ENCODE data around the gene GPBP1.
"Not testable (repeated sequence)": the region's sequence is repeated elsewhere in the genome, so short reads cannot be mapped to it uniquely, and the experiment has no call there.

Gene GPBP1

DNA sequence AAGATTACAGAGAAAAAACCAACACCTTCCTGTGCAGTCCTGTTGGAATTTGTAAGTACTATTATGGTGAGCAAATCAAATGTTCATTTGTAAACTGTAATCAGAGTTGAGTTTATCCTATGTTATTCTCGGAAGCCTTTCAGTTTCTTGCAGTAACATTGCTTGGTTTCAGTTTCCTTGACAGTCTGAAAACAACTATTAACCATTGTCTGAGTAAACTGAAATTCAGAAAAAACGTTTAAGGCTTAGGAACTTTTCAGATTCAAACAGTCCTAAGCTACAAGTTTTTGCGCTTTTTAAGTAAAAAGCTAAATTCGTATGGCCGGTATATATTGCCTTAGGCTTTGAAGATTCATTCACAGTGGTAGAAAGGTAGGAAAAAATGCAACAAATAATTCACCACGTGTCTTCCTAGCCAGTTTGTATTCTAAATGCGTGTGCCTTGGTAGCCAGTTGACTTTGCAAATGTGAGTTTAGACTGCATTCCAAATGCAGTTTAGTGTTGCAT is 2.5 kb downstream of the GPBP1 start:
- no peak for DNase-seq (ENCODE audit: low spot score)

DNA sequence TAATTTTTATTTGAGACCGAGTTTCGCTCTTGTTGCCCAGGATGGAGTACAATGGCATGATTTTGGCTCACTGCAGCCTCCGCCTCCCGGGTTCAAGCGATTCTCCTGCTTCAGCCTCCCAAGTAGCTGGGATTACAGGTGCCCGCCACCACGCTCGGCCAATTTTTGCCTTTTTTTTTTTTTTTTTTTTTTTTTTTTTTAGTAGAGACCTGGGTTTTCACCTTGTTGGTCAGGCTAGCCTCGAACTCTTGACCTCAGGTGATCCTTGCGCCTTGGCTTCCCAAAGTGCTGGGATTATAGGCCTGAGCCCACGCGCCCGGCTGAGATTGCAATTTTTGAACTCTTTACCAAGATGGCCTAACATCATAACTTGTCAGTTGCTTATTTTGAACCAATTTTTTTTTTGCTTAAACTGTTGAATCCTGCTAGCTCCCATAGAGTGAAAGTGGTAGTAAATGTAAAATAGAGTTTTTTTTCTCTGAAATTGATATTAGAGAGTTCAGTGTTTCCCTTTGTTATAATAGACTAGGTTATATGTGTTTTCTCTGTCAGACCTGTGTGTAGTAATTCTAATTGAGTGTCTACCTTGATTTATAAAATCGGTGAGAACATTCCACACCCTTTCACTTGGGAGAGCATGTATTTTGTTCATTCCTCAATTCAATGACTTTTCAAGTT is 3.8 kb downstream of the GPBP1 start:
- DNase-seq (ENCODE audit: low spot score): no peak

DNA sequence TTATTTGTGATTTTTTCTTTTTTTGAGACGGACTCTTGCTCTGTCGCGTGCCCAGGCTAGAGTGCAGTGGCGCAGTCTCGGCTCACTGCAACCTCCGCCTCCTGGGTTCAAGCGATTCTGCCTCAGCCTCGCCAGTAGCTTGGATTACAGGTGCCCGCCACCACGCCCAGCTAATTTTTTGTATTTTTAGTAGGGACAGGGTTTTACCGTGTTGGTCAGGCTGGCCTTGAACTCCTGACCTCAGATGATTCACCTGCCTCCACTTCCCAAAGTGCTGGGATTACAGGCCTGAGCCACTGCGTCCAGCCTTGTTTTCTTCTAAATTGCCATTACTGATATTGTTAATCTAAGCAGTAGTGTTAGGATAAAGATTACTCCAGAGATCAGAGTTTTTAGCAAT is 4.4 kb downstream of the GPBP1 start:
- DNase-seq (ENCODE audit: low spot score): not testable (repeated sequence)

DNA sequence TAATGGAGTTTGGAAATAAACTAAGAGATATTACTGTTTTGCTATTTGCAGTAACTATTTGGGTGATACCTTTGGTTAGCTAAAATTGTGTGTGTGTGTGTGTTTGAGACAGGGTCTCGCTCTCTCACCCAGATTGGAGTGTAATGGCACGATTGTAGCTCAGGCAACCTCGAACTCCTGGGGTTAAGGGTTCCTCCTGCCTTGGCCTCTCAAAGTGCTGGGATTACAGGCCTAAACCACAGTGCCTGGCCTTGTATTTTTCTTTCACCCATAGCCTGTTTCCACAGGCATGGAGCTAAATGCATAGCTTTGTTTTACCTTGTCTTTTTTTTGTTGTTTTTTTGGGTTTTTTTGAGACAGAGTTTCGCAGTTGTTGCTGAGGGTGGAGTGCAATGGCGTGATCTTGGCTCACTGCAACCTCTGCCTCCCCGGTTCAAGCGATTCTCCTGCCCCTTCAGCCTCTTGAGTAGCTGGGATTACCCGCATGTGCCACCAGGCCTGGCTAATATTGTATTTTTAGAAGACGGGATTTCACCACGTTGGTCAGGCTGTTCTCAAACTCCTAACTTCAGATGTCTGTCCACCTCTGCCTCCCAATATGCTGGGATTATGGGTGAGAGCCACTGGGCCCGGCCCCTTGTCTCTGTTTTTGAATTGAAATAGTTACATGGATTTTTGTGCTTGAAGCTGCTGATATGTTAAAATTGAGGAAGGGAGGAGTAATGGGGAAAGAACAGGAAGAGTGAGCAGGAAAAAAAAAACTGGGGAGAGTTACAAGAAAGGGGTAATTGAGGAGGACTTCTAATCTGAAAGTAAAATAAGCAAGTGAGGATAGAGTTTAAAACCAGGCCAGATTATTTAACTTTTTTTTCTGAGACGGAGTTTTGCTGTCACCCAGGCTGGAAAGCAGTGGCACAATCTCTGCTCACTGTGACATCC is 5.7 kb downstream of the GPBP1 start:
- no peak for DNase-seq (ENCODE audit: low spot score)

DNA sequence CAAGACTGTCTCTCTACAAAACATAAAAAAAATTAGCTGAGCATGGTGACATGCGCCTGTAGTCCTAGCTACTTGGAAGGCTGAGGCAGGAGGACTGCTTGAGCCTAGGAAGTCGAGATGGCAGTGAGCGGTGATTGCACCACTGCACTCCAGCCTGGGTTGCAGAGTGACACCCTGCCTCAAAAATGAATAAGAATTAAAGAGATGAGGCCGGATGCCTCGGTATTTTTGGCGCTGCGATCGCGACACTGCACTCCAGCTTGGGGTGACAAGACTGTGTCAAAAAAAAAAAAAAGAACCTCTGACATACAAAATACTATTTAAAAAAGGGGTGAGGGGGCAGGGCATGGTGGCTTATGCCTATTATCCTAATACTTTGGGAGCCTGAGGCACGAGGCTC is 7.3 kb downstream of the GPBP1 start:
- no peak for DNase-seq (ENCODE audit: low spot score)

DNA sequence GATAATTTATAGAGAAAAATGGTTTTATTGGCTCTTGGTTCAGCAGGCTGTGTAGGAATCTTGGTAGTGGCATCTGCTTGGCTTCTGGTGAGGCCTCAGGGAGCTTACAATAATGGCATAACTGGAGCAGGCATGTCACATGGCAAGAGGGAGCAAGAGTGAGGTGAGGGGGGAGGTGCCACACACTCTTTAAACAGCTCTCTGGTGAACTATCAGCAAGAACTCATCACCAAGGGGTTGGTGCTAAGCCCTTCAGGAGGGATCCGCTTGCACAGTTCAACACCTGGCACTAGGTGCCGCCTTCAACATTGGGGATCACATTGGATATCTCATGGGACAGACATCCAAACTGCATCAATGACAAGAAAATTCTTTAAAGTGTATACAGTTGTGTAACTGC is 10.5 kb downstream of the GPBP1 start:
- DNase-seq (ENCODE audit: low spot score): no peak

DNA sequence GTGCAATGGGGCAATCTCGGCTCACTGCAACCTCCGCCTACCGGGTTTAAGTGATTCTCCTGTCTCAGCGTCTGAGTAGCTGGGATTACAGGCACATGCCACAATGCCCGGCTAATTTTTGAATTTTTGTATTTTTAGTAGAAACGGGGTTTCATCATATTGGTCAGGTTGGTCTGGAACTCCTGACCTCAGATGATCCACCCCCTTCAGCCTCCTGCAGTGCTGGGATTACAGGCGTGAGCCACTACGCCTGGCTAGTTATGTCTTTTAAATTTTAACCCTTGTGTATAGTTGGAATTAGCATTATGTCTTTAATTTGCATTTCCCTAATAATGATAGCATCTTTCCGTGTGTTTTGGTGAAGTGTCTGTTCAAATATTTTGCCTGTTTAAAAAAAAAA is 11.5 kb downstream of the GPBP1 start:
- no peak for DNase-seq (ENCODE audit: low spot score)

DNA sequence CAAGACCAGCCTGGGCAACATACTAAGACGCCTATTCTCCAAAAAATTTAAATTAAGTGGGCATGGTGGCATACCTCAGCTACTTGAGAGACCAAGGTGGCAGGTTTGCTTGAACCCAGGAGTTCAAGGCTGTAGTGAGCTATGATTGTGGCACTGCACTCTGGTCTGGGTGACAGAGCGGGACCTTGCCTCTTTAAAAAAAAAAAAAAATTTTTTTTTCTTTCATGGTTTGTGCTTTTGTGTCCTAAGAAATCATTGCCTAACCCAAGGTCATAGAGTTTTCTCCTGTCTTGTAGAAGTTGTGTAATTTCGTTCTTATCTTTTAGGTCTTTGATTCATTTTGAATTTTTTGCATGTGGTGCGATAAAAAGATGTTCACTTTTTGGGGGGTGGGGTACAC is 12.3 kb downstream of the GPBP1 start:
- DNase-seq (ENCODE audit: low spot score): no peak

DNA sequence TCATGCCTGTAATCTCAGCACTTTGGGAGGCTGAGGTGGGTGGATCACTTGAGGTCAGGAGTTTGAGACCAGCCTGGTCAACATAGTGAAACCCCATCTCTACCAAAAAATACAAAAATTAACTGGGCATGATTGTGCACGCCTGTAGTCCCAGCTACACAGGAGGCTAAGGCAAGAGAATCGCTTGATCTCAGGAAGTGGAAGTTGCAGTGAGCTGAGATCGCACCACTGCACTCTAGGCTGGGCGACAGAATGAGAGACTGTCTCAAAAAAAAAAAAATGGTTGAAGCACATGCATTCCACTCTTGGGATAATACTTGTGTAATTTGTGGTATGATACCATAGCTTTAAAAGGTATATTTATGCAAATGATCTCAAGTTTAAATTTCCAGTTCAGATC is 14.1 kb downstream of the GPBP1 start:
- not testable (repeated sequence) for DNase-seq (ENCODE audit: low spot score)

DNA sequence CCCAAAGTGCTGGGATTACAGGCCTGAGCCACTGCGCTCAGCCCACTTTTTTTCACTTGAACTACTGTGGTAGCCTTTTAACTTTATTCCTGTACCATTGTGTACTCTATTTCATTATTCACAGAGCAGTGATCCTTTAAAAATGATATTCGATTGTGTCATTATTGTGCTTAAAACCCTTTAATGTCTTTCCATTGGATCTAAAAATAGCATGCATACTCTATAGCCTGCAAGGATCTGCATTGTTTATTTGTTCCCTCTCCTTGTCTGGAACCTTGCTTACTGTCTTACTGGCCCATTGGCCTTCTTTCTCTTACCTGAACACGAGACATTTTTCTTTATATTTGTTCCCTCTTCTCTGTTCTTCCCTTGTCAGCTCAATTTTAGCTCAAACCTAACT is 15.7 kb downstream of the GPBP1 start:
- no peak for DNase-seq (ENCODE audit: low spot score)

DNA sequence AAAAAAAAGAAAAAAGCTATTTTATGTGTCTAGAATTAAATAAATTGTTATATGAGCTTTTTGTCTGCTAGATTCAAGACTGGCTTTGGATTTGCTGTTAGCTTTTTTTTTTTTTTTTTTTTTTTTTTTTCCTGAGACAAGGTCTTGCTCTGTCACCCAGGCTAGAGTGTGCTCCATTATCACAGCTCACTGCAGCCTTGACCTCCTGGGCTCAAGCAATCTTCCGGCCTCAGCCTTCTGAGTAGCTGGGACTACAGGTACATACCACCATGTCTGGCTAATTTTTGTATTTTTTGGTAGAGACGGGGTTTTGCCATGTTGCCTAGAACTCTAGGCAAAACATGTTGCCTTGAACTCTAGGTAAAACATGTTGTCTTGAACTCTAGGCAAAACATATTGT is 16.7 kb downstream of the GPBP1 start:
- no peak for DNase-seq (ENCODE audit: low spot score)

DNA sequence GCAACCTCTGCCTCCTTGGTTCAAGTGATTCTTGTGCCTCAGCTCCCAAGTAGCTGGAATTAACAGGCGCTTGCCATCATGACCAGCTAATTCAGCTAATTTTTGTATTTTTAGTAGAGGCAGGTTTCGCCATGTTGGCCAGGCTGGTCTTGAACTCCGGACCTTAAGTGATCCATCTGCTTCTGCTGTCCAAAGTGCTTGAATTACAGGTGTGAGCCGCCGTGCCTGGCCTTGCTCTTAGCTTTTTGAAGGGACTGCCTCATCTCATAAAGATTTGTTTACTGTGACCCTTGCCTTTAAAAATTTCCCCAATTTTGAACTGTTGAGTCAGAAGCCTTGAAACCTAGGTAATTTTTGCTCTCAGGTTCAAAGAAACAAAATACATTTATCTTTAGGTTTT is 17.3 kb downstream of the GPBP1 start:
- no peak for DNase-seq (ENCODE audit: low spot score)

DNA sequence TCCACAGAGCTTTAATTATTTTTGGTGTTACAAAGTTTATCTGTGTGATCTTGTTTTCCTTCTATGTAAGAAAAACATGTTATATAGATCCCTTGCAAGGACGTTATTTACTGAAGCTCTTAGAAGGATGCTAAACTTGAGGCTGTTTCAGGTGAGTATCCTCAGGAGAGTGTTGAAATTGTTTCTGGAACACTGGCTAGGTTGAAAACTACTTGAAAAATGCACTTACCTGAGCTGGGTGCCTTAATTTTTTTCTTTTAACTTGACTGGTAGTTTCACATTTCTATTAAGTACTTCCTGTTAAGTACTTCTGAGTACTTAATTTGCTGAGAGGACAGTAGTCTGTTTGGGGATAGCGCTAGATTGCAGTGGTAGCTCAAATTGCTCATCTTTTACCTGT is 18.1 kb downstream of the GPBP1 start:
- DNase-seq (ENCODE audit: low spot score): no peak

DNA sequence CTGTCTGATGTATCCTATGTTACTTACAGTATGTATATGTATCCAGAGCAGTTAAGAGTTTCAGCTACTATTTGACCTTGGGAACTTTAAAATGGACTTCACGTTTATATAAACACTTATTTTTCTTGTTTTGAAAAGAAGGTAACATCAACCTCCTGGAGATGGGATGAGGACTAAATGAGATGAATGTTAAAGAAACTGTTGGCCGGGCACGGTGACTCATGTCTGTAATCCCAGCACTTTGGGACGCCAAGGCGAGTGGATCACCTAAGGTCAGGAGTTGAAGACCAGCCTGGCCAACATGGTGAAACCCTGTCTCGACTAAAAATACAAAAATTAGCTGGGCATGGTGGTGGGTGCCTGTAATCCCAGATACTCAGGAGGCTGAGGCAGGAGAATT is 19.0 kb downstream of the GPBP1 start:
- DNase-seq (ENCODE audit: low spot score): not testable (repeated sequence)

DNA sequence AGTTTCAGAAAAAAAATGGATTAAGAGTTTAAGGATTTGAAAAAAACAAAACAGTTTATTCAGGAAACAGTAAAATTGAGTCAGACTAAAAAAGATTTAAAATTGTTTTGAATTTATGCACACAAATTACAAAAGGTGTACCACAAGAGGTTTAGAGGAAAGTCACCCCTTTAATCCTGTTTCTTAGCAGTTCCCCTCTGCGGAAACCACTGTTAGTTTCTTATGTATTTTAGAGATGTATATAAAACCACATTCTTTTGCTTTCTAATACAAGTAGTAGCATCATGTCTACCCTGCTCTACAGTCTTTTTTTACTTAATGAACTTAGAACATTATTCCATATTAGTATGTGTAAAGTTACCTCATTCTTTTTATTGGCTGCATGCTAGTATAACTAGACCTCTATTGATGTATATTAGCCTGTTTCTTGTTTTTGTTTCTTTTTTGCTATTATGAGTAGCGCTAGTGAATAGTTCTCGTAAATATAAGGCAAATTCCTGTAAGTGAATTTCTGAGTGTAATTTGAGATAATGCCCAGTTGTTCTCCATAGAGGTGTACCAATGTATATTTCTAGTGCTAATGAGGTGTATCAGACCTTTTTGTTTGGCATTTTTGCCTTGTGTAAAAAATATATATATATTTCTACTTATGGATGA is 20.0 kb downstream of the GPBP1 start:
- no peak for DNase-seq (ENCODE audit: low spot score)

DNA sequence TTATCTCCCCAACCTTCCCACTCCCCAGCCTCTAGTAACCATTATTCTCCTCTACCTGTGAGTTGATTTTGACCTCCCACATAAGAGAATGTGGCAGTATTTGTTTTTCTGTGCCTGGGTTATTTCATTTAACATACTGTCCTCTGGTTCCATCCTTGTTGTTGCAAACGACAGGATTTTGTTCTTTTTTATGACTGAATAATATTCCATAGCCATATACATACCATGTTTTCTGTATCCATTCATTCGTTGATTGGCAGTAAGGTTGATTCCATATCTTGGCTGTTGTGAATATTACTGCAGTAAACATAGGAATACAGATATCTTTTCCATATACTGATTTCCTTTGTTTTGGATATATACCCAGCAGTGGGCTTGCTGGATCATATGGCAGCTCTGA is 20.8 kb downstream of the GPBP1 start:
- no peak for DNase-seq (ENCODE audit: low spot score)

DNA sequence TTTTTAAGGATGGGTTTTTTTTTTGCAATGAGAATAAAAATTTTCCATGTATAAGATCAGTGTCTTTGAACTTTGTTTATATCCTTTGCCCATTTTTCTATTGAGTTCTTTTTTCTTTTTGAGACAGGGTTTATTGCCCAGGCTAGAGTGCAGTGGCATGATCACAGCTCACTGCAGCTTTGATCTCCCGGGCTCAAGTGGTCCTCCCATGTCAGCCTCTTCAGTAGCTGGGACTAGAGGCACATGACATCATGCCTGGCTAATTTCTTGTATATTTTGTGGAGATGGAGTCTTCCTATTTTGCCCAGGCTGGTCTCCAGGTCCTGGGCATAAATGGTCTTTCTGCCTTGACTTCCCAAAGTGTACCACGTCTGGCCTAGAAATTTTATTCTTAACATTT is 21.2 kb downstream of the GPBP1 start:
- no peak for DNase-seq (ENCODE audit: low spot score)

DNA sequence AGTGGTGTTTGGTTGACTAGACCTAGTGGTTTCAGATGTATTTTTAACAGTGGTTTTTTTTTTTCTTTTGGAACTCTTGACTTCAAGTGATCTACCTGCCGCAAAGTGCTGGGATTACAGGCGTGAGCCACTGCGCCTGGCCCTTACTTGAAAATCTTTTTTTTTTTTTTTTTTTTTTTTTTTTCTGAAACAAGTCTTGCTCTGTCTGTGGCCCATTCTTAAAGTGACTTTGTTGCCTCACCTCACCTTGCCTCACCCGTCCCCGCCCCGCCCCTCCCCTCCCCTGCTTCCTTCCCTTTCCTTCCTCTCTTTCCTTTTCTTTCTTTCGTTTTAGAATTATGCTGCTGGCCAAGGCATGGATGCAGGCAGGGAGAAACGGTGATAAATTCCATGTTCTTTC is 26.0 kb downstream of the GPBP1 start:
- no peak for DNase-seq (ENCODE audit: low spot score)

DNA sequence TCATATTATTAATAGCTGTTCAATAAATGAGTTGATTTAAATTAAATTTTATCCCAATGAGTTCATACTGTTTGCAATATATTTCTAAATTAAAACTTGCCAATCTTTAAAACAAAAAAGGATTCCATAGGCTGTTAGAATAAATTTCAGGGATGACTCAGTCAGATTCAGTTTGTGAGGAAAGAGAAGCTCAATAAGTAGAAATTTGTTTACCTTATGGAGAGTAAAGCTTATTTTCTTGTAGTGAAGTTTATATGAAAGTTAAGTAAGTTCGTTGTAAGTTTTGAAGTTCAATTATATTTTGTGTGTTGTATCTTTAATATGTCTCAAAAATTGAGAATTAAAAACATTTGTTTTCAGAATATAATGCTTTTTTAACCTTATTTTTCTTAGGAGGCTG is 29.0 kb downstream of the GPBP1 start:
- DNase-seq (ENCODE audit: low spot score): no peak

DNA sequence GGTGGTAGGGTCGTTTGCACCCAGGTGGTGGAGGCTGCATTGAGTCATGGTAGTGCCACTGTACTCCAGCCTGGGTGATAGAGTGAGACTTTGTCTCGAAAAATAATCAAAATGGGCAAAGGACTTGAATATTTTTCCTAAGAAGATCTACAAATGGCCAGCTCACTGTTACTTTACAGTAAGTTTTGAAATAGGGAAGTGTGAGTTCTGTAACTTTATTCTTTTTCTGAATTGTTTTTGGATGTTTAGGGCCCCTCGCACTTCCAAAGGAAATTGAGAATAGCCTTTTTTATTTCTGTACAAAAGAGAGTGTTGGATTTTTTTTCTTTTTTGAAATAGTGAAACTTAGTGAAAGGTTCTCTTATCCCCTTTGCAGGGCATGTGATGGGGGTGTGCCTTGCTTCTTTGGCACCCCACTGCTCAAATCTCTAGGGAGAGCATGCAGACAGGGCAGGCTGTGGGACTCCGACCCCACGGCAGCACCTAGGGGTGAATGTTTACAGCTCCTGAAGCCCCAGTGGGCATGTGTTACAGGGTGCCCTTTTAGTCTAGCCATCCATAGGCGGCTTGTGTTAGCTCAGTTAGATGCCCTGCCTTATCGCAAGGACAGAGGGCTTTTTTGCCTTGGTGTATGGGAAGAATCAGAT is 33.3 kb downstream of the GPBP1 start:
- no peak for DNase-seq (ENCODE audit: low spot score)

DNA sequence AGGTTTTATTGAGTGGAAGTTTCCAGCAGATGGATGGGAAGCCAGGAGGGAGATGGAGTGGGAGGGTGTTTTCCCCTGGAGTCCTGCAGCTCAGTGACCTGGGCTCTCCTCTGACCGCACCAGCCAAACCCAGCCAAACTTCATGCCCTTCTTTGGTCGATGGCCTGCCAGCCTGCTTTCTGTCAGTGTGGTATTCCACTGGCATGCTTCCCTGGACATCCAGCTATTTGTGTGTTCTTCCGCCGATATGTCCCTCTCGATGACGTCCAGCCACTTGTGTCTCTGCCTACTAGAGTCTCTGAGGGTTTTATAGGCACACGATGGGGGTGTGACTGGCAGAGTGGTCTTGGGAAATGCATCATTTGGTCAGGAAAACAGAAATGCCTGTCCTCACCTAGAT is 33.8 kb downstream of the GPBP1 start:
- DNase-seq (ENCODE audit: low spot score): no peak

DNA sequence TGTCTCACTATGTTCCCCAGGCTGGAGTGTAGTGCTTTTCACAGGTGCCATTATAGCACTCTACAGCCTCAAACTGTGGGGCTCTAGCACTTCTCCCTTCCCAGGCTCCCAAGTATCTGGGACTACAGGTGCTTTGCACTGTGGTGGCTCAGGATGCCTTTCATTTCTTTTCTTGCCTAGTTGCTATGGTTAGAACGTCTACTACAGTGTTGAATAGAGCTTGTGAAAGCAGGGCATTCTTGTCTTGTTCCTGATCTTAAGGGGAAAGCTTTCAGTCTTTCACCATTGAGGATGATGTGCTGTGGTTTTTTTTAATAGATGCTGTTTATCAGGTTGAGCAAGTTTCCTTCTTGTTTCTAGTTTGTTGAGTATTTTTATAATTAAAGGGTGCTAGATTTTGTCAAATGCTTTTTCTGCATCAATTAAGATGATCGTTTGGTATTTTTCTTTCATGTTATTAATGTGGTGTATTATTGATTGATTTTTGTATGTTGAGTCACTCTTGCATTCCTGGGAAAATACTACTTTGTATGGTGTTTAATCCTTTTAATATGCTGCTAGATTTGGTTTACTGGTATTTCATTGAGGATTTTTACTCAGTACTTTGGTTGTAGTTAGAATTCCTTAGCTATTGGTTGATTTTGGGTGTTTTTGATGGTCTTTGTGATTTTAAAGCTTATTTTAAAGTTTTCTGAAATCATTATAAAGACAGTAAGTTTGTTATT is 35.6 kb downstream of the GPBP1 start:
- no peak for DNase-seq (ENCODE audit: low spot score)
